Small intestine (tissue), 7 donors: ENCODE measurements around the gene KIF25. TPM values are rescaled to one million over a fixed set of nuclear protein-coding genes. Genes with fewer than 3 reads are reported as not detected.

ENCODE experiments used
- DNase-seq, 2 donors: peaks; one replicate each; pipeline versions ENCODE4 v3.0.0 to v3.0.0-alpha.2; 2013
- FAIRE-seq: peaks from 2 replicates; lab custom pipeline; 2012; peaks lifted over from hg19 to GRCh38; lab: Jason Lieb, UNC
- H3K27ac ChIP-seq, 3 donors: one replicate each; pipeline ENCODE4 v1.5.1; 2013; ENCODE audit warnings: low read length in 2 of 3, mild to moderate bottlenecking in 2 of 3, control low read depth in 1 of 3, inconsistent platforms in 1 of 3, low read depth in 1 of 3, moderate library complexity in 1 of 3
- H3K27me3 ChIP-seq, 3 donors: one replicate each; pipeline ENCODE4 v1.6.1; 2013; ENCODE audit warnings: low read length in 3 of 3, inconsistent platforms in 1 of 3; ENCODE audit not compliant: control insufficient read depth in 3 of 3, insufficient read depth in 3 of 3
- H3K36me3 ChIP-seq, 3 donors: one replicate each; pipeline ENCODE4 v1.6.1; 2013; ENCODE audit warnings: low read length in 3 of 3, inconsistent platforms in 1 of 3, low read depth in 1 of 3, mild to moderate bottlenecking in 1 of 3, moderate library complexity in 1 of 3; ENCODE audit not compliant: control insufficient read depth in 3 of 3, insufficient read depth in 2 of 3
- H3K4me1 ChIP-seq, 3 donors: one replicate each; pipeline ENCODE4 v1.6.1; 2013; ENCODE audit warnings: low read length in 2 of 3, inconsistent platforms in 1 of 3, low read depth in 1 of 3, mild to moderate bottlenecking in 1 of 3, moderate library complexity in 1 of 3; ENCODE audit not compliant: control insufficient read depth in 3 of 3, insufficient read depth in 2 of 3
- H3K4me3 ChIP-seq, 3 donors: one replicate each; pipeline ENCODE4 v1.5.1; 2013; ENCODE audit warnings: low read length in 3 of 3, control low read depth in 1 of 3, inconsistent platforms in 1 of 3, low read depth in 1 of 3, mild to moderate bottlenecking in 1 of 3, moderate library complexity in 1 of 3
- H3K9me3 ChIP-seq, 2 donors: one replicate each; pipeline ENCODE4 v1.6.1; 2013; ENCODE audit warnings: low read depth in 1 of 2, low read length in 1 of 2; ENCODE audit not compliant: control insufficient read depth in 2 of 2, insufficient read depth in 1 of 2
- WGBS, 3 donors: extraction: QIAGEN DNeasy Blood & Tissue Kit; methylation state at CpG; one replicate each; pipeline ENCODE4 v1.1.7; 2013; 5-methylcytosine and 5-hydroxymethylcytosine counted together
- polyA plus RNA-seq, 4 donors: library from polyadenylated mRNA; stranded (reverse) in 3 of 4; unstranded in 1 of 4; fragments of 200-250 nt in 3 of 4; fragments of 120-200 nt in 1 of 4; gene quantifications; one replicate each; pipeline versions ENCODE4 v1.2.1 to v1.2.3, GENCODE V29; 2013
- donor health status: healthy with polysubstance abuse.
- donor health status: control.
- donor health status: control.
- donor health status: Bipolar disorder and iron deficiency.
- donor health status: healthy.

KIF25 gene
- polyA plus RNA-seq, 4 donors, result 0.16 to 0.66 TPM; not detected in 2

- FAIRE-seq (no peak), DNase-seq (peak; percentile 36 to 61)
- H3K9me3 ChIP-seq, result peaks cover 0 to 44% of the 10 kb centered on the region in 2 donors
- 15 to 27% (median 23%) methylated on average over 38 to 45 of the region's 45 CpGs for WGBS, 3 donors
- no peaks in the 10 kb centered on the region for H3K36me3 ChIP-seq
- H3K4me3 ChIP-seq, result peak overlapping the region in 1 of 3 donors; percentile 1
- peaks cover 0 to 12% (median 0%) of the 10 kb centered on the region in 3 donors for H3K27me3 ChIP-seq
- peaks cover 0 to 5% (median 4%) of the 10 kb centered on the region in 3 donors for H3K4me1 ChIP-seq
- H3K27ac ChIP-seq, result peak overlapping the region in 1 of 3 donors; percentile 86
These were observed 37.7 kb downstream of the KIF25 start for GRCh38 chr6:168035098-168035660.

- H3K9me3 ChIP-seq, result peaks cover 0 to 51% of the 10 kb centered on the region in 2 donors
- 12 to 35% (median 26%) methylated on average over 29 of the region's 29 CpGs for WGBS, 3 donors
- peaks cover 0 to 12% (median 0%) of the 10 kb centered on the region in 3 donors for H3K27me3 ChIP-seq
- H3K4me3 ChIP-seq, result no peak overlapping the region
- FAIRE-seq, result no peak
- peak overlapping the region in 1 of 3 donors; percentile 86 for H3K27ac ChIP-seq
- H3K4me1 ChIP-seq, result peaks cover 0 to 5% (median 4%) of the 10 kb centered on the region in 3 donors
- DNase-seq, result peak; percentile 20 to 36
- no peaks in the 10 kb centered on the region for H3K36me3 ChIP-seq
These were observed 38.4 kb downstream of the KIF25 start for GRCh38 chr6:168035661-168036545.

- WGBS, 3 donors, result 62 to 74% (median 68%) methylated on average over 6 of the region's 6 CpGs
- Histone ChIP-seq H3K4me3 (no peak overlapping the region), H3K4me1 (peaks cover 0 to 4% (median 0%) of the 10 kb centered on the region in 3 donors), H3K27me3 (peaks cover 0 to 12% (median 0%) of the 10 kb centered on the region in 3 donors), H3K9me3 (peaks cover 0 to 63% of the 10 kb centered on the region in 2 donors), H3K27ac (peak overlapping the region in 1 of 3 donors; percentile 17), H3K36me3 (no peaks in the 10 kb centered on the region)
- DNase-seq (no peak), FAIRE-seq (no peak)
These were observed 39.8 kb downstream of the KIF25 start for GRCh38 chr6:168037242-168037641.

GRCh38 chr6:168037856-168038255 is 40.4 kb downstream of the KIF25 start:
- no peak overlapping the region for H3K4me3 ChIP-seq
- DNase-seq (no peak), FAIRE-seq (no peak)
- WGBS, 3 donors, result 54 to 63% (median 62%) methylated on average over 5 of the region's 5 CpGs
- peaks cover 0 to 4% (median 0%) of the 10 kb centered on the region in 3 donors for H3K4me1 ChIP-seq
- peaks cover 0 to 69% of the 10 kb centered on the region in 2 donors for H3K9me3 ChIP-seq
- peaks cover 0 to 12% (median 0%) of the 10 kb centered on the region in 3 donors for H3K27me3 ChIP-seq
- peak overlapping the region in 1 of 3 donors; percentile 30 for H3K27ac ChIP-seq
- H3K36me3 ChIP-seq, result no peaks in the 10 kb centered on the region

- Histone ChIP-seq H3K4me1 (peaks cover 0 to 4% (median 0%) of the 10 kb centered on the region in 3 donors), H3K36me3 (no peaks in the 10 kb centered on the region), H3K9me3 (peaks cover 0 to 77% of the 10 kb centered on the region in 2 donors), H3K27me3 (peaks cover 0 to 12% (median 0%) of the 10 kb centered on the region in 3 donors), H3K27ac (no peak overlapping the region), H3K4me3 (no peak overlapping the region)
- FAIRE-seq (no peak), DNase-seq (no peak)
- WGBS, 3 donors, result 89 to 93% (median 89%) methylated on average over 13 of the region's 13 CpGs
These were observed 41.2 kb downstream of the KIF25 start for GRCh38 chr6:168038576-168039140.

- WGBS, 3 donors, result 63 to 86% (median 84%) methylated on average over 4 of the region's 4 CpGs
- FAIRE-seq (no peak), DNase-seq (no peak)
- H3K9me3 ChIP-seq, result peaks cover 0 to 76% of the 10 kb centered on the region in 2 donors
- no peak overlapping the region for H3K4me3 ChIP-seq
- no peak overlapping the region for H3K27ac ChIP-seq
- H3K27me3 ChIP-seq, result peaks cover 0 to 12% (median 0%) of the 10 kb centered on the region in 3 donors
- no peaks in the 10 kb centered on the region for H3K36me3 ChIP-seq
- peaks cover 0 to 4% (median 0%) of the 10 kb centered on the region in 3 donors for H3K4me1 ChIP-seq
These were observed 41.8 kb downstream of the KIF25 start for GRCh38 chr6:168039301-168039700.

GRCh38 chr6:168039849-168040248 is 42.4 kb downstream of the KIF25 start:
- peaks cover 0 to 12% (median 0%) of the 10 kb centered on the region in 3 donors for H3K27me3 ChIP-seq
- DNase-seq (no peak), FAIRE-seq (no peak)
- H3K4me3 ChIP-seq, result no peak overlapping the region
- H3K36me3 ChIP-seq, result no peaks in the 10 kb centered on the region
- peaks cover 0 to 72% of the 10 kb centered on the region in 2 donors for H3K9me3 ChIP-seq
- WGBS, 3 donors, result 79 to 86% (median 81%) methylated on average over 13 of the region's 13 CpGs
- peaks cover 0 to 4% (median 0%) of the 10 kb centered on the region in 3 donors for H3K4me1 ChIP-seq
- no peak overlapping the region for H3K27ac ChIP-seq
